ENCODE measurements around the gene BANP.

Gene BANP

DNA sequence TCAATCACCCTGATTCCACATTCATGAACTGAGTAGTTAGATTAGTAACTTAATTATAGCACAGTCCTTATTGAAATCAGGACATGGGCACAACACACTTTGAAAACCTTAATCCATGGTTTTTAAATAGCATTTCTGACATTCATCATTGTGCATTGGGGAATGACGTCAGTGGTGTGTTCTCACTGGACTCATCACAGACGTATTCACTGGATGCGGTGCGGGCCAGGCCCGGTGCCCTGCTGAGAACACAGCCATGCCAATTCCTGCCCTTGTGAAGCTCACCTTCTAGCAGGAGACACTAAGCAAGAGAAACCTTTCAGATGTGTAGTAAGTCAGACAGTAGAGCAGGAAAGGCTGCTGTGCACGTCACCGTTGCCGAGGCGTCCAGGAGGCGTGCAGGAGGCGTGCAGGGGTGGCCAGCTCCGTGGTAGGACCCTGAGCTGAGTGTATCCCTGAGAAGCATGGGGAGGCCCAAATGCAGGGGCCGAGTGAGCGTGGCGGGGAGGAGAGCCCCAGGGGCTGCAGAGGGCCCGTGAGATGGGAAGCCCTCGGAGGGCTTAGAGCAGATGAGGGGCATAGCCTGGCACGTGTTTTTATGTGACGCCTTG is 12.9 kb downstream of the BANP start:
- POLR2A ChIA-PET: no interaction called here
- Histone ChIP-seq H3K9me3 (ENCODE audit: control insufficient read depth, insufficient read depth, low read depth, low read length) (no peaks in the 10 kb centered on the region), H3K4me3 (ENCODE audit: low read depth, low read length) (no peak overlapping the region), H3K27ac (ENCODE audit: extremely low read depth, low read depth, low read length) (peak overlapping the region; percentile 5; the same call in 1 of the 2 replicates), H3K4me1 (ENCODE audit: control insufficient read depth, insufficient read depth, low read length) (peaks cover 9% of the 10 kb centered on the region; the same call in 1 of the 2 replicates), H3K36me3 (ENCODE audit: control insufficient read depth in 2 of 2, insufficient read depth in 1 of 2, low read length in 2 of 2) (no peaks in the 10 kb centered on the region)
- CTCF ChIA-PET: no interaction called here
- no peak for TF ChIP-seq ZNF600 (tag by site-specific recombination; IDR thresholded peaks at IDR 0.05)
- TF ChIP-seq, protein P1, sequence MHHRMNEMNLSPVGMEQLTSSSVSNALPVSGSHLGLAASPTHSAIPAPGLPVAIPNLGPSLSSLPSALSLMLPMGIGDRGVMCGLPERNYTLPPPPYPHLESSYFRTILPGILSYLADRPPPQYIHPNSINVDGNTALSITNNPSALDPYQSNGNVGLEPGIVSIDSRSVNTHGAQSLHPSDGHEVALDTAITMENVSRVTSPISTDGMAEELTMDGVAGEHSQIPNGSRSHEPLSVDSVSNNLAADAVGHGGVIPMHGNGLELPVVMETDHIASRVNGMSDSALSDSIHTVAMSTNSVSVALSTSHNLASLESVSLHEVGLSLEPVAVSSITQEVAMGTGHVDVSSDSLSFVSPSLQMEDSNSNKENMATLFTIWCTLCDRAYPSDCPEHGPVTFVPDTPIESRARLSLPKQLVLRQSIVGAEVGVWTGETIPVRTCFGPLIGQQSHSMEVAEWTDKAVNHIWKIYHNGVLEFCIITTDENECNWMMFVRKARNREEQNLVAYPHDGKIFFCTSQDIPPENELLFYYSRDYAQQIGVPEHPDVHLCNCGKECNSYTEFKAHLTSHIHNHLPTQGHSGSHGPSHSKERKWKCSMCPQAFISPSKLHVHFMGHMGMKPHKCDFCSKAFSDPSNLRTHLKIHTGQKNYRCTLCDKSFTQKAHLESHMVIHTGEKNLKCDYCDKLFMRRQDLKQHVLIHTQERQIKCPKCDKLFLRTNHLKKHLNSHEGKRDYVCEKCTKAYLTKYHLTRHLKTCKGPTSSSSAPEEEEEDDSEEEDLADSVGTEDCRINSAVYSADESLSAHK (tag by site-specific recombination; IDR thresholded peaks at IDR 0.05): no peak
- TF ChIP-seq, protein P2, sequence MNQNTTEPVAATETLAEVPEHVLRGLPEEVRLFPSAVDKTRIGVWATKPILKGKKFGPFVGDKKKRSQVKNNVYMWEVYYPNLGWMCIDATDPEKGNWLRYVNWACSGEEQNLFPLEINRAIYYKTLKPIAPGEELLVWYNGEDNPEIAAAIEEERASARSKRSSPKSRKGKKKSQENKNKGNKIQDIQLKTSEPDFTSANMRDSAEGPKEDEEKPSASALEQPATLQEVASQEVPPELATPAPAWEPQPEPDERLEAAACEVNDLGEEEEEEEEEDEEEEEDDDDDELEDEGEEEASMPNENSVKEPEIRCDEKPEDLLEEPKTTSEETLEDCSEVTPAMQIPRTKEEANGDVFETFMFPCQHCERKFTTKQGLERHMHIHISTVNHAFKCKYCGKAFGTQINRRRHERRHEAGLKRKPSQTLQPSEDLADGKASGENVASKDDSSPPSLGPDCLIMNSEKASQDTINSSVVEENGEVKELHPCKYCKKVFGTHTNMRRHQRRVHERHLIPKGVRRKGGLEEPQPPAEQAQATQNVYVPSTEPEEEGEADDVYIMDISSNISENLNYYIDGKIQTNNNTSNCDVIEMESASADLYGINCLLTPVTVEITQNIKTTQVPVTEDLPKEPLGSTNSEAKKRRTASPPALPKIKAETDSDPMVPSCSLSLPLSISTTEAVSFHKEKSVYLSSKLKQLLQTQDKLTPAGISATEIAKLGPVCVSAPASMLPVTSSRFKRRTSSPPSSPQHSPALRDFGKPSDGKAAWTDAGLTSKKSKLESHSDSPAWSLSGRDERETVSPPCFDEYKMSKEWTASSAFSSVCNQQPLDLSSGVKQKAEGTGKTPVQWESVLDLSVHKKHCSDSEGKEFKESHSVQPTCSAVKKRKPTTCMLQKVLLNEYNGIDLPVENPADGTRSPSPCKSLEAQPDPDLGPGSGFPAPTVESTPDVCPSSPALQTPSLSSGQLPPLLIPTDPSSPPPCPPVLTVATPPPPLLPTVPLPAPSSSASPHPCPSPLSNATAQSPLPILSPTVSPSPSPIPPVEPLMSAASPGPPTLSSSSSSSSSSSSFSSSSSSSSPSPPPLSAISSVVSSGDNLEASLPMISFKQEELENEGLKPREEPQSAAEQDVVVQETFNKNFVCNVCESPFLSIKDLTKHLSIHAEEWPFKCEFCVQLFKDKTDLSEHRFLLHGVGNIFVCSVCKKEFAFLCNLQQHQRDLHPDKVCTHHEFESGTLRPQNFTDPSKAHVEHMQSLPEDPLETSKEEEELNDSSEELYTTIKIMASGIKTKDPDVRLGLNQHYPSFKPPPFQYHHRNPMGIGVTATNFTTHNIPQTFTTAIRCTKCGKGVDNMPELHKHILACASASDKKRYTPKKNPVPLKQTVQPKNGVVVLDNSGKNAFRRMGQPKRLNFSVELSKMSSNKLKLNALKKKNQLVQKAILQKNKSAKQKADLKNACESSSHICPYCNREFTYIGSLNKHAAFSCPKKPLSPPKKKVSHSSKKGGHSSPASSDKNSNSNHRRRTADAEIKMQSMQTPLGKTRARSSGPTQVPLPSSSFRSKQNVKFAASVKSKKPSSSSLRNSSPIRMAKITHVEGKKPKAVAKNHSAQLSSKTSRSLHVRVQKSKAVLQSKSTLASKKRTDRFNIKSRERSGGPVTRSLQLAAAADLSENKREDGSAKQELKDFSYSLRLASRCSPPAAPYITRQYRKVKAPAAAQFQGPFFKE (tag by site-specific recombination; IDR thresholded peaks at IDR 0.05; ENCODE audit: borderline replicate concordance): no peak
- no peak for TF ChIP-seq ZXDB (tag by site-specific recombination; IDR thresholded peaks at IDR 0.05)
- TF ChIP-seq, protein P3, sequence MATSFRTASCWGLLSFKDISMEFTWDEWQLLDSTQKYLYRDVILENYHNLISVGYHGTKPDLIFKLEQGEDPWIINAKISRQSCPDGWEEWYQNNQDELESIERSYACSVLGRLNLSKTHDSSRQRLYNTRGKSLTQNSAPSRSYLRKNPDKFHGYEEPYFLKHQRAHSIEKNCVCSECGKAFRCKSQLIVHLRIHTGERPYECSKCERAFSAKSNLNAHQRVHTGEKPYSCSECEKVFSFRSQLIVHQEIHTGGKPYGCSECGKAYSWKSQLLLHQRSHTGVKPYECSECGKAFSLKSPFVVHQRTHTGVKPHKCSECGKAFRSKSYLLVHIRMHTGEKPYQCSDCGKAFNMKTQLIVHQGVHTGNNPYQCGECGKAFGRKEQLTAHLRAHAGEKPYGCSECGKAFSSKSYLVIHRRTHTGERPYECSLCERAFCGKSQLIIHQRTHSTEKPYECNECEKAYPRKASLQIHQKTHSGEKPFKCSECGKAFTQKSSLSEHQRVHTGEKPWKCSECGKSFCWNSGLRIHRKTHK (tag by site-specific recombination; IDR thresholded peaks at IDR 0.05): no peak

DNA sequence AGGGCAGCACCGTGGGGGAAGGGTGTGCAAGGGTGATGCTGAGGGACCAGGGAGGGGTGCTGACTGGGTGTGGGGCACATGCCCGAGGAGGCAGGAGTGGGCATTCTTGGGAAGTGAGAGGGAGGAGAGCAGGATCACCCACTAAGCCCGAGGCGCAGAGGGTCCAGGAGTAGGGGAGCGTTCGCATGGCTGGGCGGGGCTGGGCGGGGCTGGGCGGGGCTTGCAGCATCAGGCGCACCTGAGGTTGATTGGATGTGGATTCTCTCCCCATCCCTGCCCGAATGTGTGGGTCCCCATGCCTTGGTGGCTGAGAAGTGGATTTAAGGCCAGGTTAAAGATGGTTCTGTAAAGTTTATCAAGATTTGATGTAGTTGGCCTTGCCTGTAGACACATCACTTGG is 14.2 kb downstream of the BANP start:
- Histone ChIP-seq H3K4me3 (ENCODE audit: low read depth, low read length) (no peak overlapping the region), H3K4me1 (ENCODE audit: control insufficient read depth, insufficient read depth, low read length) (peaks cover 9% of the 10 kb centered on the region; the same call in 1 of the 2 replicates), H3K9me3 (ENCODE audit: control insufficient read depth, insufficient read depth, low read depth, low read length) (no peaks in the 10 kb centered on the region), H3K36me3 (ENCODE audit: control insufficient read depth in 2 of 2, insufficient read depth in 1 of 2, low read length in 2 of 2) (no peaks in the 10 kb centered on the region; a peak in 1 of 3 replicates), H3K27ac (ENCODE audit: extremely low read depth, low read depth, low read length) (no peak overlapping the region)
- ChIA-PET POLR2A (no interaction called here), CTCF (no interaction called here)
- TF ChIP-seq KLF1 (tag by site-specific recombination; IDR thresholded peaks at IDR 0.05) (peak; percentile 45; the same call in 1 of the 2 replicates), KLF8 (tag by site-specific recombination; IDR thresholded peaks at IDR 0.05) (peak; percentile 52; the same call in 1 of the 2 replicates), ZNF48 (tag by site-specific recombination; IDR thresholded peaks at IDR 0.05) (no peak)
- TF ChIP-seq, protein P4, sequence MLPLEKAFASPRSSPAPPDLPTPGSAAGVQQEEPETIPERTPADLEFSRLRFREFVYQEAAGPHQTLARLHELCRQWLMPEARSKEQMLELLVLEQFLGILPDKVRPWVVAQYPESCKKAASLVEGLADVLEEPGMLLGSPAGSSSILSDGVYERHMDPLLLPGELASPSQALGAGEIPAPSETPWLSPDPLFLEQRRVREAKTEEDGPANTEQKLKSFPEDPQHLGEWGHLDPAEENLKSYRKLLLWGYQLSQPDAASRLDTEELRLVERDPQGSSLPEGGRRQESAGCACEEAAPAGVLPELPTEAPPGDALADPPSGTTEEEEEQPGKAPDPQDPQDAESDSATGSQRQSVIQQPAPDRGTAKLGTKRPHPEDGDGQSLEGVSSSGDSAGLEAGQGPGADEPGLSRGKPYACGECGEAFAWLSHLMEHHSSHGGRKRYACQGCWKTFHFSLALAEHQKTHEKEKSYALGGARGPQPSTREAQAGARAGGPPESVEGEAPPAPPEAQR (tag by site-specific recombination; IDR thresholded peaks at IDR 0.05): no peak
